Epithelial cell of esophagus (primary cell): ENCODE measurements around the gene RGL3.

ENCODE experiments used
- DNase-seq: peaks from one replicate; pipeline ENCODE4 v3.0.0; 2010; ENCODE audit warnings: low read depth
- H3K4me3 ChIP-seq: 2 replicates; pipeline ENCODE4 v1.5.1; 2011; ENCODE audit warnings: mild to moderate bottlenecking, low read length, control low read depth
- TF ChIP-seq, protein P1 (sequence below): IDR thresholded peaks from 2 replicates; pipeline ENCODE4 v1.5.1; 2011; ENCODE audit warnings: low read depth, mild to moderate bottlenecking, low read length, control low read depth, inconsistent platforms; ENCODE audit not compliant: insufficient read depth; ENCODE audit errors: missing control alignments

RGL3 gene

GRCh38 chr19:11446652-11447301, 27.7 kb upstream of the RGL3 start:
- peak; percentile 19 for DNase-seq
- no peak overlapping the region for H3K4me3 ChIP-seq
- TF ChIP-seq, protein P1, sequence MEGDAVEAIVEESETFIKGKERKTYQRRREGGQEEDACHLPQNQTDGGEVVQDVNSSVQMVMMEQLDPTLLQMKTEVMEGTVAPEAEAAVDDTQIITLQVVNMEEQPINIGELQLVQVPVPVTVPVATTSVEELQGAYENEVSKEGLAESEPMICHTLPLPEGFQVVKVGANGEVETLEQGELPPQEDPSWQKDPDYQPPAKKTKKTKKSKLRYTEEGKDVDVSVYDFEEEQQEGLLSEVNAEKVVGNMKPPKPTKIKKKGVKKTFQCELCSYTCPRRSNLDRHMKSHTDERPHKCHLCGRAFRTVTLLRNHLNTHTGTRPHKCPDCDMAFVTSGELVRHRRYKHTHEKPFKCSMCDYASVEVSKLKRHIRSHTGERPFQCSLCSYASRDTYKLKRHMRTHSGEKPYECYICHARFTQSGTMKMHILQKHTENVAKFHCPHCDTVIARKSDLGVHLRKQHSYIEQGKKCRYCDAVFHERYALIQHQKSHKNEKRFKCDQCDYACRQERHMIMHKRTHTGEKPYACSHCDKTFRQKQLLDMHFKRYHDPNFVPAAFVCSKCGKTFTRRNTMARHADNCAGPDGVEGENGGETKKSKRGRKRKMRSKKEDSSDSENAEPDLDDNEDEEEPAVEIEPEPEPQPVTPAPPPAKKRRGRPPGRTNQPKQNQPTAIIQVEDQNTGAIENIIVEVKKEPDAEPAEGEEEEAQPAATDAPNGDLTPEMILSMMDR: peak; percentile 55

DNA sequence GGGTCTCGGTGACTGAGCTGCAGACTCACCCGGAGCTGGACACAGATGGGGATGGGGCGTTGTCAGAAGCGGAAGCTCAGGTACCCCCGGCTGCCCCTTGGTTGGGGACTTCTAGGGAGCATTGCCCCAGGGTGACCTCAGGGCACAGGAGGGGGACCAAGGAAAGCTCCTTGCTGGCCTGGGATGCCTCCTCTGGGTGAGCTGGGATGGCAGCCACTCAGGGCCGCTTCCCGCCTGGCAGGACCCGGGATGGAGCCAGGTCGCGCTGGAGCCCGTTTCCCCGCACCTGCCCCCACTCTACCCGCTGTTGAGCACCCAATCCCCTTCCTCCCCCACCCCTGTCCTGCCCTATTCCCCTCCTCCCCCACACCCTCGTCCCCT, 27.1 kb upstream of the RGL3 start:
- TF ChIP-seq, protein P1: no peak
- no peak for DNase-seq
- no peak overlapping the region for H3K4me3 ChIP-seq

DNA sequence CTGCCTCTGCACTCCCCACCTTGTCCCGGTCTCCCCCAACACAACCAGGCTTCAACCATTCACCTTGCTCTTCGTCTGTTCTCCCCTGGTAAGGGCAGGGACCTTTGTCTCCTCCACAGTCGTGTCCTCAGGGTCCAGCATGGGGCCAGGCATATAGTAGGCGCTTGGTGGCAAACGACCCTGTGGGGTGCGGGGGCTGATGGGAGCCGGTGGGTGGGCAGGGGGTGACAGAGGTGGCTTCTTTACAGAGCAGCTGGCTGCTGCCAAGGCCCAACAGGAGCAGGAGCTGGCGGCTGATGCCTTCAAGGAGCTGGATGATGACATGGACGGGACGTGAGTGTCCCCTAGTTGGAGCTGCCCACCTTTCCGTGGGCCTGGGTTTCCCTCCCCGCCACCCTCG, 26.0 kb upstream of the RGL3 start:
- H3K4me3 ChIP-seq: no peak overlapping the region
- DNase-seq: no peak
- TF ChIP-seq, protein P1: no peak

DNA sequence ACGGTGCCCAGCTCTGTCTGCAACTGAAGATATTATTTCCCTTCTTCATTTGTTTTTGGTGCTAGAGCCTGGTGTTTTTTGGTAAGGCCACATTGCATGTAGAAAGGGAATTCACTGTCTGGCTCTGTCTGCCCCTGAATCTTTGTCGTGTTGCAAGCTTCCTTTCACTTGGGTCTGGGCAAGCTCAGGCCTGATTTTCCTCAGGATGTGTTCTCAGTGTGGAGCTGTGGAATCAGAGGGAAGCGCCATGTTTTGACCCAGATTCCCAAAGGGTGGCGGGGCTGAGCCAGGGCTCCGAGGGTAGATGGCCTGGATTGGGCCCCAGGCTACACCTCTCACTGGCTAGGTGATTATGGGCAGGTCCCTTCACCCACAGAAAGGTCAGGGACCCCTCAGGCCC, 24.9 kb upstream of the RGL3 start:
- peak; percentile 81 for DNase-seq
- H3K4me3 ChIP-seq: no peak overlapping the region
- TF ChIP-seq, protein P1: no peak

GRCh38 chr19:11437955-11438354, 18.8 kb upstream of the RGL3 start:
- DNase-seq: no peak
- no peak overlapping the region for H3K4me3 ChIP-seq
- TF ChIP-seq, protein P1: no peak

DNA sequence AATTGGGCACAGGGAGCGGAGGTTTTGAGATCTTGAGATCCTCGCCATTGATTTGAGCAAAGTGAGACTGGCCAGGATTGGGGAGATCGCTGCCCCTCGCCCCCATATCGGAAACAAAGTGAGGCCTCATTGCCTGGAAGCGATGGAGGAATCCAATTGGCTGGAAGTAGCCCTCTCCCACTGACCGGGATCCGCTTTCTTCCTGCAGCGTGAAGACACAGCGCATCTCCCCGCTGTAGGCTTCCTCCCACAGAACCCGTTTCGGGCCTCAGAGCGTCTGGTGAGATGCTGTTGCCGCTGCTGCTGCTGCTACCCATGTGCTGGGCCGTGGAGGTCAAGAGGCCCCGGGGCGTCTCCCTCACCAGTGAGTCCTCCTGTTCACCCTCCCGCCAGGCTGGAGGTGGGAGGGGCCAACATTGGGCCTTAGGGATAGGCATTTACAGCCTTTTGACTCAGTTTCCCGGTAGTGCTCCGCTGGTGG, 16.8 kb upstream of the RGL3 start:
- H3K4me3 ChIP-seq: peak overlapping the region; percentile 99
- no peak for DNase-seq
- TF ChIP-seq, protein P1: no peak
